ENCODE data around the gene PCDH9. TPM values are rescaled to one million over a fixed set of nuclear protein-coding genes. Genes with fewer than 3 reads are reported as not detected.

The PCDH9 gene
- total RNA-seq, 4 donors from 2014 or later: 0.64 to 1.1 (median 0.82) TPM

- TF ChIP-seq POLR2AphosphoS5 (IDR thresholded peaks at IDR 0.05) (no peak), POLR2A (IDR thresholded peaks at IDR 0.05) (no peak), EP300 (IDR thresholded peaks at IDR 0.05) (no peak), CTCF (IDR thresholded peaks at IDR 0.05) (no peak)
- no peak for DNase-seq (ENCODE audit: low spot score in 2 of 2)
- WGBS: 28% methylated on average over 1 of the region's 1 CpG
These were observed 333.2 kb downstream of the PCDH9 start for GRCh38 chr13:66896933-66897332.

GRCh38 chr13:66895780-66896179, 334.4 kb downstream of the PCDH9 start:
- Histone ChIP-seq H3K9me3 (no peaks in the 10 kb centered on the region), H3K27ac (no peak overlapping the region), H3K27me3 (no peaks in the 10 kb centered on the region), H3K4me3 (no peak overlapping the region), H3K4me1 (no peaks in the 10 kb centered on the region), H3K36me3 (no peaks in the 10 kb centered on the region)
- no peak for DNase-seq (ENCODE audit: low spot score in 2 of 2)
- 47% methylated on average over 5 of the region's 5 CpGs for WGBS
- TF ChIP-seq POLR2AphosphoS5 (IDR thresholded peaks at IDR 0.05) (no peak), POLR2A (IDR thresholded peaks at IDR 0.05) (no peak), CTCF (IDR thresholded peaks at IDR 0.05) (no peak), EP300 (IDR thresholded peaks at IDR 0.05) (no peak)

More at GRCh38 chr13:66896933-66897332, 333.2 kb downstream of the PCDH9 start:
- no peaks in the 10 kb centered on the region for H3K4me1 ChIP-seq
- H3K27me3 ChIP-seq: no peaks in the 10 kb centered on the region
- no peak overlapping the region for H3K27ac ChIP-seq
- no peaks in the 10 kb centered on the region for H3K9me3 ChIP-seq
- H3K36me3 ChIP-seq: no peaks in the 10 kb centered on the region
- H3K4me3 ChIP-seq: no peak overlapping the region

- no peak overlapping the region for H3K4me3 ChIP-seq
- 87% methylated on average over 3 of the region's 3 CpGs for WGBS
- no peak for TF ChIP-seq CTCF (IDR thresholded peaks at IDR 0.05)
- no peak for TF ChIP-seq POLR2A (IDR thresholded peaks at IDR 0.05)
- TF ChIP-seq POLR2AphosphoS5 (IDR thresholded peaks at IDR 0.05): no peak
- no peak for TF ChIP-seq EP300 (IDR thresholded peaks at IDR 0.05)
These were observed 334.8 kb downstream of the PCDH9 start for GRCh38 chr13:66895320-66895719.

GRCh38 chr13:66888698-66889097, 341.4 kb downstream of the PCDH9 start:
- Histone ChIP-seq H3K36me3 (no peaks in the 10 kb centered on the region), H3K9me3 (no peaks in the 10 kb centered on the region), H3K27ac (no peak overlapping the region), H3K27me3 (no peaks in the 10 kb centered on the region), H3K4me1 (no peaks in the 10 kb centered on the region), H3K4me3 (no peak overlapping the region)
- WGBS: 73% methylated on average over 1 of the region's 1 CpG
- TF ChIP-seq POLR2AphosphoS5 (IDR thresholded peaks at IDR 0.05) (no peak), CTCF (IDR thresholded peaks at IDR 0.05) (no peak), POLR2A (IDR thresholded peaks at IDR 0.05) (no peak)
- no peak for DNase-seq (ENCODE audit: low spot score in 2 of 2)

More at GRCh38 chr13:66895320-66895719, 334.8 kb downstream of the PCDH9 start:
- no peaks in the 10 kb centered on the region for H3K9me3 ChIP-seq
- no peaks in the 10 kb centered on the region for H3K36me3 ChIP-seq
- no peak overlapping the region for H3K27ac ChIP-seq
- no peaks in the 10 kb centered on the region for H3K4me1 ChIP-seq
- no peaks in the 10 kb centered on the region for H3K27me3 ChIP-seq
- no peak for DNase-seq (ENCODE audit: low spot score in 2 of 2)

- Histone ChIP-seq H3K4me3 (no peak overlapping the region), H3K27ac (no peak overlapping the region), H3K9me3 (no peaks in the 10 kb centered on the region), H3K4me1 (no peaks in the 10 kb centered on the region), H3K36me3 (no peaks in the 10 kb centered on the region), H3K27me3 (no peaks in the 10 kb centered on the region)
- 52% methylated on average over 5 of the region's 5 CpGs for WGBS
- no peak for DNase-seq (ENCODE audit: low spot score in 2 of 2)
- TF ChIP-seq POLR2A (IDR thresholded peaks at IDR 0.05): no peak
- TF ChIP-seq EP300 (IDR thresholded peaks at IDR 0.05): no peak
- no peak for TF ChIP-seq POLR2AphosphoS5 (IDR thresholded peaks at IDR 0.05)
- TF ChIP-seq CTCF (IDR thresholded peaks at IDR 0.05): no peak
These were observed 343.0 kb downstream of the PCDH9 start for GRCh38 chr13:66887088-66887487.

Measured in suprapubic skin (tissue), 4 donors.